Measurements from ENCODE around the gene SCN1B. TPM values are rescaled to one million over a fixed set of nuclear protein-coding genes. Genes with fewer than 3 reads are reported as not detected.
A peak's percentile ranks its signal among the peaks of the same experiment; 100 is the strongest.

SCN1B gene
- polyA plus RNA-seq, 1 experiment = 5.7 TPM

DNA sequence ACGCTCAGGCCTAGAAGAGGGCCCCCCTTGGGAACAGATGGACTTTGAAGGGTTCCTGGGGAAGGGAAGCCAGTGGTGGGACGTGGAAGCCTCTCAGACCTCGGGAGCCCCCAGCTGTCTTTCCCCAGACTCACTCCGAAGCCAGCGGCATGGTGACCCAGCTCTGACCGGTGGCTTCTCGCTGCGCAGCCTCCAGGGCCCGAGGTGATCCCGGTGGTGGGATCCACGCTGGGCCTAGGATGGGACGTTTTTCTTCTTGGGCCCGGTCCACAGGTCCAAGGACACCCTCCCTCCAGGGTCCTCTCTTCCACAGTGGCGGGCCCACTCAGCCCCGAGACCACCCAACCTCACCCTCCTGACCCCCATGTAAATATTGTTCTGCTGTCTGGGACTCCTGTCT lies 35.9 kb downstream of the SCN1B start:
- POLR2A ChIA-PET = interaction anchor here (1.0 kb wide), 1 partner anchor 75 kb away, joined by 4 read pairs; no protein-coding TSS in a partner anchor
- peaks cover 6% of the 10 kb centered on the region; the same call in 1 of the 2 replicates for H3K9me3 ChIP-seq (ENCODE audit: control insufficient read depth, insufficient read depth, low read length)
- peaks cover 4% of the 10 kb centered on the region for H3K27me3 ChIP-seq (ENCODE audit: control insufficient read depth, insufficient read depth, low read length)
- H3K4me3 ChIP-seq (ENCODE audit: low read depth, low read length) = no peak overlapping the region
- CTCF ChIA-PET = interaction anchor here (0.6 to 3.4 kb wide), 29 partner anchors 7 to 429 kb away, joined by 3 to 98 read pairs (median 5); partner anchors contain the start of genes FXYD1, FXYD3 and LGI4
- DNase-seq (ENCODE audit: low read depth, low spot score) = no peak
- no peak overlapping the region for H3K27ac ChIP-seq (ENCODE audit: low read depth, low read length)
- TF ChIP-seq, protein P1, sequence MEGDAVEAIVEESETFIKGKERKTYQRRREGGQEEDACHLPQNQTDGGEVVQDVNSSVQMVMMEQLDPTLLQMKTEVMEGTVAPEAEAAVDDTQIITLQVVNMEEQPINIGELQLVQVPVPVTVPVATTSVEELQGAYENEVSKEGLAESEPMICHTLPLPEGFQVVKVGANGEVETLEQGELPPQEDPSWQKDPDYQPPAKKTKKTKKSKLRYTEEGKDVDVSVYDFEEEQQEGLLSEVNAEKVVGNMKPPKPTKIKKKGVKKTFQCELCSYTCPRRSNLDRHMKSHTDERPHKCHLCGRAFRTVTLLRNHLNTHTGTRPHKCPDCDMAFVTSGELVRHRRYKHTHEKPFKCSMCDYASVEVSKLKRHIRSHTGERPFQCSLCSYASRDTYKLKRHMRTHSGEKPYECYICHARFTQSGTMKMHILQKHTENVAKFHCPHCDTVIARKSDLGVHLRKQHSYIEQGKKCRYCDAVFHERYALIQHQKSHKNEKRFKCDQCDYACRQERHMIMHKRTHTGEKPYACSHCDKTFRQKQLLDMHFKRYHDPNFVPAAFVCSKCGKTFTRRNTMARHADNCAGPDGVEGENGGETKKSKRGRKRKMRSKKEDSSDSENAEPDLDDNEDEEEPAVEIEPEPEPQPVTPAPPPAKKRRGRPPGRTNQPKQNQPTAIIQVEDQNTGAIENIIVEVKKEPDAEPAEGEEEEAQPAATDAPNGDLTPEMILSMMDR (IDR thresholded peaks at IDR 0.05; ENCODE audit: low read depth, low read length) = no peak

DNA sequence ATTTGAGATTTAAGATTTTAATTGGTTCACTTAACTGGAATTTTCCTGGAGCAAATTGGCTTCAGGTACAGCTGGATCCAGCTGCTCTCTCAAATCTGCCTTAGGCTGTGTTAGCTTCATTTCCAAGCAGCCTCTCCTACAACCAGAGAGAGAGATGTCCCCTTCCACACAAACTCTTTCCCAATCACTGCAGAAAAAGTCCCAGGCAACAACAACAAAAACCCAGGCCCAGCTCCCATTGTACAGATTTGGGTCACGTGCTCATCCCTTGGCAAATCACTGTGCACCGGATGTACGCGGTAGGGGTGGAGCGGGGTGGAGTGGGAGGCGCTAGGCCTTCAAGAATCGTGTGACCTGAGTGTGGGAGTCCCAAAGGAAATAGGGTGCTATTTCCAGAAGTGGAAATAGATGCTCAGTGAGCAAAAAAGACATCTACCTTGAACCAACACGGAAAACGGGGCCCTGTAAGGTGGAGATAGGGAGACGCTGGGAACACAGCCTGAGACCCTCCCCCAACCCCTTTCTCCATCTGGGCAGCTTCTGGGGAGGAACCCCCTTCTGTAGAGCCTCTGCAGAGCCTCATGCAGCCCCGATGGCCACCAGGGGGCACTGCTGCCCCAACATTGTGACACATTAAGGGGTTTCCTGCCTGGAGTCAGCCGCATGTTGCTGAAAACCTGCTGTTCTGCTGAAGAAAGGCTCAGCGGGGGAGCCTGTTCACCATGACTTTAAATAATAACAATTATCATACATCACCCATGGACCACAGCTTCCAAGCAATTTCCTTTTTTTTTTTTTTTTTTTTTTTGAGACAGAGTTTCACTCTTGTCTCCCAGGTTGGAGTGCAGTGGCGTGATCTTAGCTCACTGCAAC lies 36.7 kb downstream of the SCN1B start:
- no peak overlapping the region for H3K27ac ChIP-seq (ENCODE audit: low read depth, low read length)
- peaks cover 6% of the 10 kb centered on the region; the same call in 1 of the 2 replicates for H3K9me3 ChIP-seq (ENCODE audit: control insufficient read depth, insufficient read depth, low read length)
- CTCF ChIA-PET = interaction anchor here (0.6 to 3.4 kb wide), 40 partner anchors 8 to 428 kb away, joined by 3 to 98 read pairs (median 4); partner anchors contain the start of genes FXYD1, FXYD3, FXYD7 and LGI4
- POLR2A ChIA-PET = interaction anchor here (0.7 to 1.0 kb wide), 2 partner anchors 74 to 87 kb away, joined by 4 read pairs; no protein-coding TSS in a partner anchor
- H3K27me3 ChIP-seq (ENCODE audit: control insufficient read depth, insufficient read depth, low read length) = peaks cover 4% of the 10 kb centered on the region
- TF ChIP-seq, protein P1 (IDR thresholded peaks at IDR 0.05; ENCODE audit: low read depth, low read length) = peak; percentile 91
- H3K4me3 ChIP-seq (ENCODE audit: low read depth, low read length) = no peak overlapping the region
- DNase-seq (ENCODE audit: low read depth, low spot score) = peak; percentile 55

DNA sequence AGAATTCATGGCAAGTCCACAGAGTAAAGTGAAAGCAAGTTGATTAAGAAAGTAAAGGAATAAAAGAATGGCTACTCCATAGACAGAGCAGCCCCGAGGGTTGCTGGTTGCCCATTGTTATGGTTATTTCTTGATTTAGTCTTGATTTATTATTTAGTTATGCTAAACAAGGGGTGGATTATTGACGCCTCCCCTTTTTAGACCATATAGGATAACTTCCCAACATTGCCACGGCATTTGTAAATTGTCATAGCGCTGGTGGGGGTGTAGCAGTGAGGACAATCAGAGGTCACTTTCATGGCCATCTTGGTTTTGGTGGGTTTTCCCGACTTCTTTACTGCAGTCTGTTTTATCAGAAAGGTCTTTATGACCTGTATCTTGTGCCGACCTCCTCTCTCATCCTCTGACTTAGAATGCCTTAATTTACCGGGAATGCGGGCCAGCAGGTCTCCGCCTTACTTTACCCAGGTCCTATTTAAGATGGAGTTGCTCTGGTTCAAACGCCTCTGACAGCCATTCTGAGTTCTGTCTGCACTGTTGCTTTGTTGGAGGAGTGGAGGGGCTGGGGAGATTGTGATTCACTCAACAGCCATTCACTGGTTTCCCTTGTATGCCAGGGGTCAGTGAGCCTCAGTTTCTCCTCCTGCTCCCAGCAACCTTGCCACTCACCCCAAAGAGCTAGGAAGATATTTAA lies 38.8 kb downstream of the SCN1B start:
- no peak overlapping the region for H3K4me3 ChIP-seq (ENCODE audit: low read depth, low read length)
- DNase-seq (ENCODE audit: low read depth, low spot score) = no peak
- peaks cover 6% of the 10 kb centered on the region; the same call in 1 of the 2 replicates for H3K9me3 ChIP-seq (ENCODE audit: control insufficient read depth, insufficient read depth, low read length)
- ChIA-PET CTCF (interaction anchor here (1.2 to 3.4 kb wide), 7 partner anchors 22 to 72 kb away, joined by 3 to 98 read pairs (median 8); partner anchors contain the start of gene LGI4), POLR2A (interaction anchor here (0.6 kb wide), 1 partner anchor 67 kb away, joined by 3 read pairs; no protein-coding TSS in a partner anchor)
- peaks cover 8% of the 10 kb centered on the region for H3K27me3 ChIP-seq (ENCODE audit: control insufficient read depth, insufficient read depth, low read length)
- TF ChIP-seq, protein P1 (IDR thresholded peaks at IDR 0.05; ENCODE audit: low read depth, low read length) = no peak
- no peak overlapping the region for H3K27ac ChIP-seq (ENCODE audit: low read depth, low read length)

DNA sequence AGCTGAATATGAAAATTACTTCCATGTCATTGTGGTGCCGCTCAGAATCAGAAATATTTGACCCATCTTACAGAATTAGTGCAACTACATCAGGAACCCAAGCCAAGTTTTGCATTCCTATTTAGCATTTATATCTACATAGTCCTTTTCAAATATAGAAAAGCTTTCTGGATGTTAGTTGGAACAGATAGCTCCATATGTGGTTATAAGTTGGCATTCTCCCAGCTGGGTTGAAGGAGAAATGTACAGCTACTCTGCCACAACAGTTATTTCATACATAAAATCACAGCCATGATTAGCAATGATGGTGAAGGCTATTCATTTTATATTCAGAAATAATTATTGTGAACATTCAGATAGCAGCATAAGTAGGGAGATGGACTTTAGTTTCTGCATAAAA lies 39.4 kb downstream of the SCN1B start:
- POLR2A ChIA-PET = interaction anchor here (0.6 kb wide), 1 partner anchor 66 kb away, joined by 3 read pairs; no protein-coding TSS in a partner anchor
- TF ChIP-seq, protein P1 (IDR thresholded peaks at IDR 0.05; ENCODE audit: low read depth, low read length) = no peak
- CTCF ChIA-PET = interaction anchor here (1.2 to 3.0 kb wide), 6 partner anchors 21 to 72 kb away, joined by 3 to 19 read pairs (median 7); partner anchors contain the start of gene LGI4
- Histone ChIP-seq H3K27ac (ENCODE audit: low read depth, low read length) (no peak overlapping the region), H3K9me3 (ENCODE audit: control insufficient read depth, insufficient read depth, low read length) (peaks cover 6% of the 10 kb centered on the region; the same call in 1 of the 2 replicates), H3K27me3 (ENCODE audit: control insufficient read depth, insufficient read depth, low read length) (peaks cover 11% of the 10 kb centered on the region), H3K4me3 (ENCODE audit: low read depth, low read length) (no peak overlapping the region)
- DNase-seq (ENCODE audit: low read depth, low spot score) = no peak

Data from AG04450 (cell line).